Stomach (tissue), 9 donors: Measurements from ENCODE around the gene TBC1D3B. TPM values are rescaled to one million over a fixed set of nuclear protein-coding genes. Genes with fewer than 3 reads are reported as not detected.

Source experiments
- DNase-seq, 2 donors: peaks; one replicate each; pipeline versions ENCODE4 v3.0.0 to v3.0.0-alpha.2; 2013 to 2019
- H3K27ac ChIP-seq, 5 donors: fragments of 200-600 bp in 4 of 5; sonication (generic) in 4 of 5; one replicate each; pipeline ENCODE4 v1.5.1; 2013 to 2019; ENCODE audit warnings: mild to moderate bottlenecking in 1 of 5, moderate library complexity in 1 of 5
- H3K27me3 ChIP-seq, 3 donors: fragments of 200-600 bp; sonication (generic); one replicate each; pipeline ENCODE4 v1.5.1; 2017 to 2019; ENCODE audit warnings: mixed run types in 1 of 3
- H3K36me3 ChIP-seq, 4 donors: fragments of 200-600 bp; sonication (generic); 1 replicate in 3 of 4; 2 replicates in 1 of 4; pipeline ENCODE4 v1.5.1; 2016 to 2019
- H3K4me1 ChIP-seq, 4 donors: fragments of 200-600 bp; sonication (generic); one replicate each; pipeline ENCODE4 v1.5.1; 2016 to 2019
- H3K4me3 ChIP-seq, 4 donors: fragments of 200-600 bp; sonication (generic) in 3 of 4; one replicate each; pipeline ENCODE4 v1.5.1; 2016 to 2019; ENCODE audit warnings: mild to moderate bottlenecking in 1 of 4
- H3K9me3 ChIP-seq, 4 donors: fragments of 200-600 bp; sonication (generic); one replicate each; pipeline ENCODE4 v1.5.1; 2016 to 2019
- EP300 ChIP-seq: sonication (generic); formaldehyde crosslinking; IDR thresholded peaks from one replicate; pipeline ENCODE4 v1.6.1; 2017; ENCODE audit warnings: antibody characterized with exemption
- POLR2A ChIP-seq, 4 donors: fragments of 450-650 bp; IDR thresholded peaks; one replicate each; pipeline ENCODE4 v1.6.1; 2016; ENCODE audit warnings: antibody characterized with exemption in 4 of 4, control low read depth in 2 of 4, mild to moderate bottlenecking in 1 of 4, moderate library complexity in 1 of 4
- POLR2AphosphoS5 ChIP-seq, 3 donors: sonication (generic); formaldehyde crosslinking; IDR thresholded peaks; one replicate each; pipeline ENCODE4 v1.6.1; 2016; ENCODE audit warnings: antibody characterized with exemption in 3 of 3
- WGBS, 5 donors: extraction: QIAGEN DNeasy Blood & Tissue Kit in 3 of 5; methylation state at CpG; one replicate each; pipeline versions ENCODE4 v1.1.5 to v1.1.7; 2013 to 2018; 5-methylcytosine and 5-hydroxymethylcytosine counted together
- intact Hi-C: fragments of 100-400 bp; cut with DNase I; formaldehyde crosslinking; loops from one replicate; pipeline ENCODE4 v1.15.1; 2023; ENCODE audit warnings: low total_unique reads
- polyA plus RNA-seq, 3 donors: library from polyadenylated mRNA; stranded (reverse); fragments of 200-250 nt; gene quantifications; one replicate each; pipeline ENCODE4 v1.2.3, GENCODE V29; 2013
- total RNA-seq, 5 donors: library from RNA; depleted of rRNA; stranded (reverse); fragments of >200 nt; gene quantifications; one replicate each; pipeline versions ENCODE4 v1.1.0 to v1.2.3, GENCODE V29; 2014 to 2016
- TF ChIP-seq, protein P1 (sequence below), 7 experiments: fragments of 450-650 bp in 4 of 7; fragments of 200-600 bp in 3 of 7; sonication (generic) in 3 of 7; IDR thresholded peaks; one replicate each; pipeline ENCODE4 v1.5.1; 2016 to 2019; ENCODE audit warnings: antibody characterized with exemption in 7 of 7, control low read depth in 2 of 7, mild to moderate bottlenecking in 1 of 7
- donor health status: healthy with polysubstance abuse.
- donor health status: Bipolar disorder and iron deficiency.
- donor health status: healthy.

TBC1D3B gene
- total and polyA plus RNA-seq, 8 donors = 0.81 to 4.6 (median 1.6) TPM; not detected in 4

DNA sequence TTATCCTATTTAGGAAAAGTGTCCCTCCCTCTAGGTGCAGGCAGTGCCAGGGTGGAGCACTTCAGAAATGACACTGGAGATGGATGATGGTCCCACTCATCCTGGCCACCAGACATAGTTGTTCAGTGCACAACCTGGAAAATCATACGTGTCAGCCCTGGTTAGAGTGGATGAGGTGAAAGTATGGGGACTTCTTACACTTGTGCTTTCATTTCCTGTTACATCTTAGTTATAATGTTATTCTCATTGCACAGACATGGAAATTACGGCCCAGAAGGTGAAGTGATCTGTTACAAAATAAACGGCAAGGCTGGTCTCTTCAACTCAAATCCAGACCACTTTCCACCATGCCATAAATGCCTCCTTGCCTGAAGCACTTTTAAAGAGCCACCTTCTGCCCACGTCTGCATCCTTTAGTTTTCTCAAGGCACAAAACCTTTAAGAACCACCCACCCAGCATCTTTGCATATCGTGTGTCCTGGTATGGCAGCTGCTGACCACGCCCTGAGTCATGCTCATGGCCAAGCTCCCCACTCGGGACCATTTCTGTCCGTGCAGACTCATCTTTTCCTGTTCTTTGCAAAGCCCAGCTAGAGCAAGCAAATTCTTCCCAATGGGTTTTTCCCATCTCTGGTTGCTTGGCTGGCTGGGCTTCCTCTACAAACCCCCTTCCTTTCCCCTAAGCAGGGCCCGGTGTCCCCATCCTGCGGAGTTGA lies 22.4 kb downstream of the TBC1D3B start:
- 67 to 72% (median 69%) methylated on average over 10 of the region's 10 CpGs for WGBS, 5 donors
- Histone ChIP-seq H3K9me3 (no peaks in the 10 kb centered on the region), H3K27me3 (peaks cover 0 to 53% (median 5%) of the 10 kb centered on the region in 3 donors), H3K4me1 (peaks cover 0 to 9% (median 2%) of the 10 kb centered on the region in 4 donors), H3K4me3 (no peak overlapping the region), H3K36me3 (no peaks in the 10 kb centered on the region), H3K27ac (no peak overlapping the region)
- no peak for DNase-seq
- intact Hi-C loops = no loop called here
- TF ChIP-seq EP300 (no peak), POLR2AphosphoS5 (IDR thresholded peaks at IDR 0.05) (no peak), POLR2A (IDR thresholded peaks at IDR 0.05) (no peak)
- TF ChIP-seq, protein P1, sequence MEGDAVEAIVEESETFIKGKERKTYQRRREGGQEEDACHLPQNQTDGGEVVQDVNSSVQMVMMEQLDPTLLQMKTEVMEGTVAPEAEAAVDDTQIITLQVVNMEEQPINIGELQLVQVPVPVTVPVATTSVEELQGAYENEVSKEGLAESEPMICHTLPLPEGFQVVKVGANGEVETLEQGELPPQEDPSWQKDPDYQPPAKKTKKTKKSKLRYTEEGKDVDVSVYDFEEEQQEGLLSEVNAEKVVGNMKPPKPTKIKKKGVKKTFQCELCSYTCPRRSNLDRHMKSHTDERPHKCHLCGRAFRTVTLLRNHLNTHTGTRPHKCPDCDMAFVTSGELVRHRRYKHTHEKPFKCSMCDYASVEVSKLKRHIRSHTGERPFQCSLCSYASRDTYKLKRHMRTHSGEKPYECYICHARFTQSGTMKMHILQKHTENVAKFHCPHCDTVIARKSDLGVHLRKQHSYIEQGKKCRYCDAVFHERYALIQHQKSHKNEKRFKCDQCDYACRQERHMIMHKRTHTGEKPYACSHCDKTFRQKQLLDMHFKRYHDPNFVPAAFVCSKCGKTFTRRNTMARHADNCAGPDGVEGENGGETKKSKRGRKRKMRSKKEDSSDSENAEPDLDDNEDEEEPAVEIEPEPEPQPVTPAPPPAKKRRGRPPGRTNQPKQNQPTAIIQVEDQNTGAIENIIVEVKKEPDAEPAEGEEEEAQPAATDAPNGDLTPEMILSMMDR (IDR thresholded peaks at IDR 0.05) = no peak

DNA sequence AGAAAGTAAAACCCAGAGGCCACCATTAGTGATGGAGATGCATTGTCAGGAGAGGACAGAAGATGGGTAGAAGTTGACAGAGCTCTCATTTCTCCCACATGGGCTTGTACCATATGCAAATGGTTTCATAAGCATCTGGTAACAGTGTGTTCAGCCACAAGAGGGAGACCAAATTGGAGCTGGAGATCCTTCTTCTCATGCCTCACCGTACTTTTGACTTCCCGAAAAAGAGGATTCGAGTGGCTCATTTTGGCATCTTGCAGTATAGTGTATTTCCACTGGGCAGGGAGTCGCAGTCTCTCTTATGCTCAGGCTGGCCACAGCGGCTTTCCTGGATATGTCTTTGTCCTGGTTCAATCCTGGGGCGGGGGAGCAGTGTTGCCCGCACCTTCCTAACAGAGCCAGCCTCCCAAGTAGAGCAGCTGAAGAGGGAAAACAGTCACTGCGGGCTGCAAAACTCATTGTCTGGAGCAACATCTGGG lies 23.8 kb downstream of the TBC1D3B start:
- Histone ChIP-seq H3K9me3 (no peaks in the 10 kb centered on the region), H3K27ac (no peak overlapping the region), H3K27me3 (peaks cover 0 to 58% (median 5%) of the 10 kb centered on the region in 3 donors), H3K36me3 (no peaks in the 10 kb centered on the region), H3K4me1 (peaks cover 0 to 12% (median 3%) of the 10 kb centered on the region in 4 donors), H3K4me3 (no peak overlapping the region)
- WGBS, 5 donors = 78 to 96% (median 90%) methylated on average over 8 of the region's 8 CpGs
- intact Hi-C loops = no loop called here
- DNase-seq = no peak
- TF ChIP-seq EP300 = no peak
- no peak for TF ChIP-seq POLR2AphosphoS5 (IDR thresholded peaks at IDR 0.05)
- TF ChIP-seq POLR2A (IDR thresholded peaks at IDR 0.05) = no peak
- TF ChIP-seq, protein P1 (IDR thresholded peaks at IDR 0.05) = no peak

- Histone ChIP-seq H3K27ac (no peak overlapping the region), H3K9me3 (no peaks in the 10 kb centered on the region), H3K4me3 (no peak overlapping the region), H3K36me3 (no peaks in the 10 kb centered on the region), H3K4me1 (peaks cover 0 to 12% (median 3%) of the 10 kb centered on the region in 4 donors), H3K27me3 (peaks cover 0 to 60% (median 5%) of the 10 kb centered on the region in 3 donors)
- TF ChIP-seq EP300 (no peak), POLR2AphosphoS5 (IDR thresholded peaks at IDR 0.05) (no peak), POLR2A (IDR thresholded peaks at IDR 0.05) (no peak)
- TF ChIP-seq, protein P1 (IDR thresholded peaks at IDR 0.05) = no peak
- WGBS, 5 donors = 51 to 58% (median 57%) methylated on average over 4 of the region's 4 CpGs
- intact Hi-C loops = no loop called here
- DNase-seq = no peak
These were observed 24.4 kb downstream of the TBC1D3B start for GRCh38 chr17:36151891-36152638.

GRCh38 chr17:36149296-36149820 lies 27.1 kb downstream of the TBC1D3B start:
- 60 to 67% (median 64%) methylated on average over 11 of the region's 11 CpGs for WGBS, 5 donors
- intact Hi-C loops = loop anchor here (10.0 kb wide), 1 partner anchor 175 kb away; no protein-coding TSS in a partner anchor

More at GRCh38 chr17:36149296-36149820, 27.1 kb downstream of the TBC1D3B start:
- H3K9me3 ChIP-seq = no peaks in the 10 kb centered on the region
- no peaks in the 10 kb centered on the region for H3K36me3 ChIP-seq
- H3K4me3 ChIP-seq = no peak overlapping the region
- peaks cover 0 to 48% (median 5%) of the 10 kb centered on the region in 3 donors for H3K27me3 ChIP-seq
- no peak for TF ChIP-seq EP300
- TF ChIP-seq POLR2A (IDR thresholded peaks at IDR 0.05) = no peak
- no peak for TF ChIP-seq POLR2AphosphoS5 (IDR thresholded peaks at IDR 0.05)
- TF ChIP-seq, protein P1 (IDR thresholded peaks at IDR 0.05) = peak in 1 of 7 experiments; percentile 7
- no peak for DNase-seq
- no peak overlapping the region for H3K27ac ChIP-seq
- peaks cover 0 to 12% (median 3%) of the 10 kb centered on the region in 4 donors for H3K4me1 ChIP-seq
